BLaER1 (cell line): Measurements from ENCODE around the gene CDK6.

Experiments
- H3K27ac ChIP-seq: shearing (Covaris generic); formaldehyde crosslinking; 2 replicates; pipeline ENCODE4 v1.8.1; 2022
- H3K27me3 ChIP-seq: shearing (Covaris generic); formaldehyde crosslinking; 2 replicates; pipeline ENCODE4 v1.8.1; 2022
- H3K36me3 ChIP-seq: shearing (Covaris generic); formaldehyde crosslinking; 2 replicates; pipeline ENCODE4 v1.8.1; 2022
- H3K4me1 ChIP-seq: shearing (Covaris generic); formaldehyde crosslinking; 2 replicates; pipeline ENCODE4 v1.8.1; 2022
- H3K4me2 ChIP-seq: shearing (Covaris generic); formaldehyde crosslinking; 2 replicates; pipeline ENCODE4 v1.8.1; 2022
- H3K4me3 ChIP-seq: shearing (Covaris generic); formaldehyde crosslinking; 2 replicates; pipeline ENCODE4 v1.8.1; 2022
- H3K9ac ChIP-seq: shearing (Covaris generic); formaldehyde crosslinking; 2 replicates; pipeline ENCODE4 v1.8.1; 2022
- H3K9me3 ChIP-seq: shearing (Covaris generic); formaldehyde crosslinking; 2 replicates; pipeline ENCODE4 v1.8.1; 2022
- H4K20me1 ChIP-seq: shearing (Covaris generic); formaldehyde crosslinking; 2 replicates; pipeline ENCODE4 v1.8.1; 2022
- Cebpa-rat ChIP-seq: shearing (Covaris generic); IDR thresholded peaks from 2 replicates; pipeline ENCODE4 v1.8.1; 2022

The CDK6 gene

GRCh38 chr7:92709150-92709549, 127.2 kb downstream of the CDK6 start:
- no peak for TF ChIP-seq Cebpa-rat
- H3K27me3 ChIP-seq, result no peaks in the 10 kb centered on the region

GRCh38 chr7:92708111-92709042, 128.0 kb downstream of the CDK6 start:
- H3K4me2 ChIP-seq, result no peak overlapping the region
- peaks cover 25% of the 10 kb centered on the region for H3K36me3 ChIP-seq
- H3K9me3 ChIP-seq, result peaks cover 19% of the 10 kb centered on the region
- H3K27ac ChIP-seq, result no peak overlapping the region
- H3K9ac ChIP-seq, result no peak overlapping the region
- no peaks in the 10 kb centered on the region for H3K27me3 ChIP-seq
- H4K20me1 ChIP-seq, result no peaks in the 10 kb centered on the region
- H3K4me1 ChIP-seq, result no peaks in the 10 kb centered on the region
- TF ChIP-seq Cebpa-rat, result no peak
- H3K4me3 ChIP-seq, result no peak overlapping the region

More at GRCh38 chr7:92709150-92709549, 127.2 kb downstream of the CDK6 start:
- peaks cover 30% of the 10 kb centered on the region for H3K36me3 ChIP-seq
- H3K4me3 ChIP-seq, result no peak overlapping the region
- peaks cover 19% of the 10 kb centered on the region for H3K9me3 ChIP-seq
- no peak overlapping the region for H3K27ac ChIP-seq
- H3K4me2 ChIP-seq, result no peak overlapping the region
- H3K4me1 ChIP-seq, result no peaks in the 10 kb centered on the region
- H3K9ac ChIP-seq, result no peak overlapping the region
- no peaks in the 10 kb centered on the region for H4K20me1 ChIP-seq

- Histone ChIP-seq H3K4me3 (no peak overlapping the region), H3K9me3 (peaks cover 19% of the 10 kb centered on the region), H3K9ac (no peak overlapping the region), H3K27ac (no peak overlapping the region), H3K4me1 (peaks cover 4% of the 10 kb centered on the region; the same call in 1 of the 2 replicates), H3K36me3 (peaks cover 26% of the 10 kb centered on the region), H3K4me2 (no peak overlapping the region), H3K27me3 (no peaks in the 10 kb centered on the region), H4K20me1 (no peaks in the 10 kb centered on the region)
- no peak for TF ChIP-seq Cebpa-rat
Observed at GRCh38 chr7:92707435-92707834, 128.9 kb downstream of the CDK6 start.

GRCh38 chr7:92706563-92706962, 129.8 kb downstream of the CDK6 start:
- H3K27me3 ChIP-seq, result no peaks in the 10 kb centered on the region
- H3K4me3 ChIP-seq, result no peak overlapping the region
- no peaks in the 10 kb centered on the region for H4K20me1 ChIP-seq
- no peak overlapping the region for H3K9ac ChIP-seq
- no peak overlapping the region for H3K27ac ChIP-seq
- H3K4me1 ChIP-seq, result peaks cover 7% of the 10 kb centered on the region; the same call in 1 of the 2 replicates
- TF ChIP-seq Cebpa-rat, result no peak
- H3K36me3 ChIP-seq, result peaks cover 26% of the 10 kb centered on the region
- peaks cover 19% of the 10 kb centered on the region for H3K9me3 ChIP-seq
- no peak overlapping the region for H3K4me2 ChIP-seq

GRCh38 chr7:92705831-92706230, 130.5 kb downstream of the CDK6 start:
- Histone ChIP-seq H3K4me3 (no peak overlapping the region), H3K36me3 (peaks cover 25% of the 10 kb centered on the region), H3K4me1 (peaks cover 7% of the 10 kb centered on the region; the same call in 1 of the 2 replicates), H3K9ac (no peak overlapping the region), H3K27ac (no peak overlapping the region), H3K4me2 (no peak overlapping the region), H3K27me3 (no peaks in the 10 kb centered on the region), H4K20me1 (no peaks in the 10 kb centered on the region), H3K9me3 (peaks cover 19% of the 10 kb centered on the region)
- TF ChIP-seq Cebpa-rat, result no peak

- H3K4me2 ChIP-seq, result no peak overlapping the region
- H3K27ac ChIP-seq, result no peak overlapping the region
- H3K4me3 ChIP-seq, result no peak overlapping the region
- peaks cover 7% of the 10 kb centered on the region; the same call in 1 of the 2 replicates for H3K4me1 ChIP-seq
- no peaks in the 10 kb centered on the region for H4K20me1 ChIP-seq
- no peak overlapping the region for H3K9ac ChIP-seq
- TF ChIP-seq Cebpa-rat, result no peak
- H3K27me3 ChIP-seq, result no peaks in the 10 kb centered on the region
- peaks cover 21% of the 10 kb centered on the region for H3K36me3 ChIP-seq
- H3K9me3 ChIP-seq, result peaks cover 19% of the 10 kb centered on the region
Observed at GRCh38 chr7:92704858-92705257, 131.5 kb downstream of the CDK6 start.

- Histone ChIP-seq H3K27ac (no peak overlapping the region), H4K20me1 (no peaks in the 10 kb centered on the region), H3K4me1 (peaks cover 7% of the 10 kb centered on the region; the same call in 1 of the 2 replicates), H3K36me3 (peaks cover 21% of the 10 kb centered on the region), H3K9me3 (peaks cover 19% of the 10 kb centered on the region), H3K27me3 (no peaks in the 10 kb centered on the region), H3K4me2 (no peak overlapping the region), H3K9ac (no peak overlapping the region), H3K4me3 (no peak overlapping the region)
- no peak for TF ChIP-seq Cebpa-rat
Observed at GRCh38 chr7:92702535-92702934, 133.8 kb downstream of the CDK6 start.

- TF ChIP-seq Cebpa-rat, result no peak
- H3K27ac ChIP-seq, result no peak overlapping the region
- no peak overlapping the region for H3K4me3 ChIP-seq
- peaks cover 6% of the 10 kb centered on the region; the same call in 1 of the 2 replicates for H3K36me3 ChIP-seq
- no peak overlapping the region for H3K9ac ChIP-seq
- peaks cover 7% of the 10 kb centered on the region for H3K9me3 ChIP-seq
- peaks cover 11% of the 10 kb centered on the region; the same call in 1 of the 2 replicates for H3K27me3 ChIP-seq
- no peaks in the 10 kb centered on the region for H4K20me1 ChIP-seq
- peaks cover 24% of the 10 kb centered on the region for H3K4me1 ChIP-seq
- H3K4me2 ChIP-seq, result no peak overlapping the region
Observed at GRCh38 chr7:92699966-92700514, 136.3 kb downstream of the CDK6 start.

- Histone ChIP-seq H3K4me1 (peaks cover 24% of the 10 kb centered on the region), H3K4me2 (no peak overlapping the region)
Observed at GRCh38 chr7:92699560-92699959, 136.8 kb downstream of the CDK6 start.

More at GRCh38 chr7:92699560-92699959, 136.8 kb downstream of the CDK6 start:
- no peak overlapping the region for H3K27ac ChIP-seq
- H3K9me3 ChIP-seq, result peaks cover 2% of the 10 kb centered on the region; the same call in 1 of the 2 replicates
- no peak for TF ChIP-seq Cebpa-rat
- H3K27me3 ChIP-seq, result peaks cover 12% of the 10 kb centered on the region; the same call in 1 of the 2 replicates
- no peak overlapping the region for H3K9ac ChIP-seq
- peaks cover 5% of the 10 kb centered on the region; the same call in 1 of the 2 replicates for H3K36me3 ChIP-seq
- H4K20me1 ChIP-seq, result no peaks in the 10 kb centered on the region
- no peak overlapping the region for H3K4me3 ChIP-seq
